ENCODE data around the gene HPS3. TPM values are rescaled to one million over a fixed set of nuclear protein-coding genes. Genes with fewer than 3 reads are reported as not detected.
"Not testable (repeated sequence)": the region's sequence is repeated elsewhere in the genome, so short reads cannot be mapped to it uniquely, and the experiment has no call there.

HPS3 gene
- total RNA-seq, 1 experiment from 2014 or later: 14.2 TPM

DNA sequence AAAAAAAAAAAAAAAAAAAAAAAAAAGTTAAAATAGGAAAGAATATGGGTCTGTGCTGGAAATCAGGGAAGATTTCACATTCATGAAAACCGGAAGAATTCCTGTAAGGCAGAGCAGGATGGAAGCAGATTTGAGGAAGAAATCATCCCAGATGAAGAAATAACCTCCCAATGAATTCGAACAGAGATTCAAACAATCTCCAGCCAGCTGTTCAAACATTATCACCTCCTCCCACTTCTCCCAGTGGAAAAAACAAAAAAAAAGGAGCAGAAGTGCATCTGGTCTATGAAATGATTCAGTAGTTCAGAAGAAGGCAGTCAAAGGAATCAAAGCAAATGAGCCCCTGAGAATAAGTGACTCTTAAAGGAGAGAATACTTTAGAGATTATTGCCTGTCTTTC, 59.1 kb downstream of the HPS3 start:
- no peaks in the 10 kb centered on the region for H3K36me3 ChIP-seq
- no peak overlapping the region for H3K27ac ChIP-seq
- no peaks in the 10 kb centered on the region; the same call in 1 of the 2 replicates for H3K4me1 ChIP-seq
- H3K4me3 ChIP-seq: no peak overlapping the region
- no peaks in the 10 kb centered on the region for H3K9me3 ChIP-seq (replicated peaks)
- DNase-seq: no peak
- no peaks in the 10 kb centered on the region for H3K27me3 ChIP-seq

DNA sequence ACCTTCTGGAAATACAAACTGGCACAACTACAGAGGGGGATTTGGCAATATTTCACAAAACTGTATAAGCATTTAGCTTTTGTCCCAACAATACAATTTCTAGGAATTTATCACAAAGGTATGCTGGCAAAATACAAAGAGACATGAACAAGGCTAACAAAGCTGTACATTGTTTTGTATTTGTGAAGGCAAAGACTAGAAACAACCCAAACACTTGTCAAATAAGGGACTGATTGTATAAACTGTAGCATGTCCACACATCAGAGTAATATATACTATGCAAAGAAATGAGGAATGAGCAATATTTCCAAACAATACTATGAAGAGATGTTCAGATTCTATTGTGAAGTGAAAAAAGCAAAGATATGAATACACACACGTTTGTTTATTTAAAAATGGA, 65.8 kb downstream of the HPS3 start:
- no peaks in the 10 kb centered on the region for H3K9me3 ChIP-seq (replicated peaks)
- DNase-seq: no peak
- H3K27me3 ChIP-seq: no peaks in the 10 kb centered on the region
- H3K4me1 ChIP-seq: peaks cover 17% of the 10 kb centered on the region
- no peaks in the 10 kb centered on the region for H3K36me3 ChIP-seq
- no peak overlapping the region for H3K4me3 ChIP-seq
- H3K27ac ChIP-seq: no peak overlapping the region

DNA sequence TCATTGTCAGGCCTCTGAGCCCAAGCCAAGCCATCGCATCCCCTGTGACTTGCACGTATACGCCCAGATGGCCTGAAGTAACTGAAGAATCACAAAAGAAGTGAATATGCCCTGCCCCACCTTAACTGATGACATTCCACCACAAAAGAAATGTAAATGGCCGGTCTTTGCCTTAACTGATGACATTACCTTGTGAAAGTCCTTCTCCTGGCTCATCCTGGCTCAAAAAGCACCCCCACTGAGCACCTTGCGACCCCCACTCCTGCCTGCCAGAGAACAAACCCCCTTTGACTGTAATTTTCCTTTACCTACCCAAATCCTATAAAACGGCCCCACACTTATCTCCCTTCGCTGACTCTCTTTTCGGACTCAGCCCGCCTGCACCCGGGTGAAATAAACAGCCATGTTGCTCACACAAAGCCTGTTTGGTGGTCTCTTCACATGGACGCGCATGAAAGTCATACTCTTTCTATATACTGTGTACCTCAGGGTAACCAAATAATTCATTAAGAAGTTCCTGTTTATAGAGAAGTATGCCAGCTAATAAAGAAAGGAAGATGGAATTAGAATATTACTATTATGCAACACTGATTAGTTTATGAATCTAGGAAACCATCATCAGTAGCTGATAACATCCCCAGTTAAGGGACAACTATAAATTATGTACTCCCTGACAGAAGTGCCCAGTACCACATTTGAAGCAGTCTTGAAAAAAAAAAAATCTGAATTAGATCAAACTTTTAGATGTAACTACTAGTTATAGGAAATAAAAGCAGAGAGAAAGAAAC, 67.6 kb downstream of the HPS3 start:
- H3K4me3 ChIP-seq; H3K9me3 ChIP-seq (replicated peaks): not testable (repeated sequence)

DNA sequence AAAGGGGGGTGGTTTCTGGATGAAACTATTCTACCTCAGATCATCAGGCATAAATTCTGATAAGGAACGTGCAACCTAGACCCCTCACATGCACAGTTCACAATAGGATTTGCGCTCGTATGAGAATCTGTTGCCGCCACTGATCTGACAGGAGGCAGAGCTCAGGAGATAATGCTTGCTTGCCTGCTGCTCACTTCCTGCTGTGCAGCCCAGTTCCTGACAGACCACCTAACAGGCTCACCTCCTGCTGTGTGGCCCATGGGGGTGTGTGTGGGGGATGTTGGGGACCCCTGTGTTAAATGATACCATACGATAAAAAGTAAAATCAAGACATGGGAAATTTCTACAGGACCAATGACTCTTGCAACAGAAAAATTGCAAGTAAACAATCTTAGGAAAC, 68.2 kb downstream of the HPS3 start:
- H3K4me1 ChIP-seq: peaks cover 17% of the 10 kb centered on the region
- H3K9me3 ChIP-seq (replicated peaks): no peaks in the 10 kb centered on the region
- H3K27ac ChIP-seq: no peak overlapping the region
- no peak for DNase-seq
- H3K36me3 ChIP-seq: no peaks in the 10 kb centered on the region
- H3K27me3 ChIP-seq: no peaks in the 10 kb centered on the region
- H3K4me3 ChIP-seq: no peak overlapping the region

More for the DNA sequence above, 67.6 kb downstream of the HPS3 start:
- H3K27ac ChIP-seq, H3K27me3 ChIP-seq, H3K36me3 ChIP-seq, DNase-seq: not testable (repeated sequence)
- peaks cover 17% of the 10 kb centered on the region for H3K4me1 ChIP-seq

DNA sequence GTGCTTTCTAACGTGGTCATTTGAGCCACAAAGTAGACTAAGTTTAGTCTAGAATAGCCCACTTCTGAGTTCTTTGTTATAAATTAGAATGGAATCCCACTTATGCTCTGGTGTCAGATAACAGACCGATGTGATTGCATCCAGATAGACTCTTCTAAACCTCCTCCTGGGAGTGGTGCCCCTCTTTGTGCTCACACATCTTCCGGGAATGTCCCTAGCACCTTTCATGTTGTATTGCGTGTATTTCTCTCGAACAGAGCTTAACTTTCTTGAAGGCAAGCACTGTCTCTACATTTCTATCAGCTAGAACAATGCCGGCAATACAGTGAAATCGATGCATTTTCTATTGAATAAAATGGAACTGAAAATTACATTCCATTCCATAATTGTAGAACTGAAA, 69.2 kb downstream of the HPS3 start:
- H3K9me3 ChIP-seq (replicated peaks): no peaks in the 10 kb centered on the region
- peak; percentile 22 to 31 for DNase-seq
- no peaks in the 10 kb centered on the region for H3K36me3 ChIP-seq
- no peaks in the 10 kb centered on the region for H3K27me3 ChIP-seq
- peaks cover 17% of the 10 kb centered on the region for H3K4me1 ChIP-seq
- H3K4me3 ChIP-seq: peak overlapping the region; percentile 19; the same call in 1 of the 2 replicates
- H3K27ac ChIP-seq: no peak overlapping the region

DNA sequence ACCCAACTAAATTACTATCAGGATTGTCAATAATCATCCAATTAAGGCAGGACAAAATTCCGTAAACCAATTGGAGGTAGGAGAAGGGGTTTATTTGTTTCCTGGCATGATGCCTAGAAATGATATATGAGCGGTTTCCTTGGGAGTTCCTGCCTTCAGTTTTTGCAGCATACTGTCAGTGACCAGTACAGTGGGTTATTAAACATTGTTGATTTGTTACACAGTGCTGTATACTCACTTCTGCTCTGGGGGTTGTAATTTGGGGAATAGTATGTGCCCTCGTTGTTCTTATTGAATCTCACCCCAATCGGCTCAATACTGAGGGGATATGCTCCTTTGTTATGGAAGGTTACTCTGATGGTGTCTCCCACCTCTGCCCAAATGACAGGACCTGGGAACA, 70.0 kb downstream of the HPS3 start:
- Histone ChIP-seq H3K36me3 (no peaks in the 10 kb centered on the region), H3K9me3 (replicated peaks) (no peaks in the 10 kb centered on the region), H3K4me3 (no peak overlapping the region), H3K27ac (no peak overlapping the region), H3K4me1 (peaks cover 17% of the 10 kb centered on the region), H3K27me3 (no peaks in the 10 kb centered on the region)
- DNase-seq: peak; percentile 6 to 66

DNA sequence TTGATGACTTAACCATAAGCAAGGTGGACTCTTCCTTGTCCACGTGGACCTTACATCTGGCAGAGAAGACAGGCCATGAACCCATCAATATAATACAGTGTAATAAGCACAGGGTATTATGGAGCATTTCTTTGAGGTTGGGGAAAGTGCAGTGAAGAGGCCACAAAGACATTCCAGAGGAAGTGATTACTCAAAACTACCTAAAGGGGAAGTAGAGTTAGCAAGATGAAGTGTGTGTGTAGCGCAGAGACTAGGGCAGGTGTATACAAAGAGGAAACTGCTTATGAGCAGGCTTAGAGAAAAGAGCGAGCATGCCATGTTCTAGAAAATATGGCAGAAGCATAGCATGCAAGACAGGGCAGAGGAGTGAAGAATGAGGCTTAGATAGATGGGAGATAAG, 74.3 kb downstream of the HPS3 start:
- H3K9me3 ChIP-seq (replicated peaks): no peaks in the 10 kb centered on the region
- peaks cover 12% of the 10 kb centered on the region for H3K4me1 ChIP-seq
- no peak overlapping the region for H3K27ac ChIP-seq
- H3K4me3 ChIP-seq: no peak overlapping the region
- no peaks in the 10 kb centered on the region for H3K36me3 ChIP-seq
- DNase-seq: no peak
- H3K27me3 ChIP-seq: no peaks in the 10 kb centered on the region

DNA sequence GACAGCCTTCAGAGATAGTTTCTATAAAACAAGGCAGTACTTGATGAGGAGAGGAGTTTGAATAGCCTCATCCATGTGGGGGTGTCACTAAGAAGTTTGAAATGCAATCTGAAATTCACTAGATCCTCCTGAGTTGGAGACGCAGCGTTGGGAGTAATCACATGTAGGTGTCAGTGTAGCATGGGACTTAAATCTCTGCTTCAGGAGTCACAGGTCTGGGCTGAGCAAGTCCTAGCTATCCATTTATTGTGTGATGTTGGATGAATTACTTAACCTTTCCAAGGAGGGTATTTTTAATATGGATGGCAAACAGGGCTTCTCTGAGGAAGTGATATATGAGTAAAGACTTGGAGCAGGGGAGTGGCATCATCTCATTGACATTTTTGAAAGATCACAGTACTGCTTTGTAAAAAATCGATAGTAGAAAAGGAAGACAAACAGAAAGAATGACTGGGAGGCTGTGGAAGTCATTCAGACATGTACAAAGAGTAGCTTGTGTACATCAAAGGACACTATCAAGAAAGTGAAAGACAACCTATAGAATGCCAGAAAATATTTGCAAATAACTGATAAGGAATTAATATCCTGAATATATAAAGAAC, 75.1 kb downstream of the HPS3 start:
- H3K36me3 ChIP-seq: no peaks in the 10 kb centered on the region
- no peak overlapping the region for H3K27ac ChIP-seq
- peaks cover 5% of the 10 kb centered on the region for H3K4me1 ChIP-seq
- H3K27me3 ChIP-seq: no peaks in the 10 kb centered on the region
- H3K4me3 ChIP-seq: no peak overlapping the region
- H3K9me3 ChIP-seq (replicated peaks): no peaks in the 10 kb centered on the region
- no peak for DNase-seq

DNA sequence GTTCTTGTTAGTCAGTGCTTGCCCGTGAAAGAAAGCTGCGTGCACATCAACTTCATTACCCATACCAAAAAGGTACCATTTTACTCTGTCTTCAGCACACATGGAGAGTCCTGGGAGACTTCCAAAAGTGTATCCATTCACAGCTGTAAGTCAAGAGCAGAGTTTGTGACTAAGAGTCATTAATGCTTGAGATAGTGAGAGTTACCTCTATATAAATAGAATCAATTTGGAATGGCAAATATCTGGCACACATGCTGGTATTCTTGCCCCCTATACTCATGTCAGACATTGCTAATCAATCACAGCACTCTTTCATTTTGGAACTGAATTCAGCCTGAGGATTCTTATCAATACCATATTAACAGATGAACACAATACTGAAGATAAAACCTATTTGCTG, 78.0 kb downstream of the HPS3 start:
- Histone ChIP-seq H3K27me3 (no peaks in the 10 kb centered on the region), H3K9me3 (replicated peaks) (no peaks in the 10 kb centered on the region), H3K4me1 (no peaks in the 10 kb centered on the region), H3K4me3 (no peak overlapping the region), H3K36me3 (no peaks in the 10 kb centered on the region), H3K27ac (no peak overlapping the region)
- no peak for DNase-seq

DNA sequence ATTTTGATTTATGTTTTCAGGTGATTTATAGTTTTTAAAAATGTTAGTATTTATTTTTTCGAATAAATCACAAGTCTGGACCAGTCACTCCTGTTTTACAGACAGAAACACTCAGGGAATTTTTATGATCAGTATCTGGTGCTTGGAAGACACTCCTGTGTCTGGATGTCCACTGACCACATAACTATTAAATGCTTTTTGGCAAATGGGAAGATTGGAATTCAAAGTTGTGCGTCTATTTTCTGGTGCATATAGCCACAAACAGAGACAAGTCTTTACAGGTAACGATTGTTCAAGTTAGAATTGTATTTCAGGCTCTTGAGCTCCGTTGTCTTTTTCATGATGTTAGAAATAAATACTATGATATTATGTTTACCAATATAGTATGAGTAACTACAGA, 80.0 kb downstream of the HPS3 start:
- H3K4me1 ChIP-seq: no peaks in the 10 kb centered on the region
- no peak overlapping the region for H3K4me3 ChIP-seq
- no peaks in the 10 kb centered on the region for H3K36me3 ChIP-seq
- no peak for DNase-seq
- H3K27ac ChIP-seq: no peak overlapping the region
- H3K27me3 ChIP-seq: no peaks in the 10 kb centered on the region
- H3K9me3 ChIP-seq (replicated peaks): no peaks in the 10 kb centered on the region

DNA sequence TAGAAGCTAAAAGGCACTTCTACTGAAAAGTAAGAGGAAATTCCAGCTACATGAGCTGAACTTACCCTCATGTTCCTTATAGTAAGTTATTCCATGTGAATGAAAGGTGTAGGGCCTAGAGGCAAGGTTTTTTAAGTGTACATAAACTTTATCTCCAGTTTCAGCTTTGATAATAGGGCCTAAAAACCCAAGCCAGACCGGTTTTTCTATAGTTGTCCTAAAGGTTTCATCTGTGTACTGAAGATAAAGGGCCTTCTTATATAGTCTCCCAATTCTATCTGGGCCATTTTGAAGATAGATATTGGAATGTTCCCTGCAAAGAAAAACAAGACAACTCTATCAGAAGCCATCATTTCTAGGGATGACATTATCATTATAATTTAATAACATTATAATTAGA, 82.9 kb downstream of the HPS3 start:
- Histone ChIP-seq H3K4me3 (no peak overlapping the region), H3K36me3 (no peaks in the 10 kb centered on the region), H3K9me3 (replicated peaks) (no peaks in the 10 kb centered on the region), H3K27me3 (no peaks in the 10 kb centered on the region), H3K4me1 (no peaks in the 10 kb centered on the region), H3K27ac (no peak overlapping the region)
- no peak for DNase-seq

DNA sequence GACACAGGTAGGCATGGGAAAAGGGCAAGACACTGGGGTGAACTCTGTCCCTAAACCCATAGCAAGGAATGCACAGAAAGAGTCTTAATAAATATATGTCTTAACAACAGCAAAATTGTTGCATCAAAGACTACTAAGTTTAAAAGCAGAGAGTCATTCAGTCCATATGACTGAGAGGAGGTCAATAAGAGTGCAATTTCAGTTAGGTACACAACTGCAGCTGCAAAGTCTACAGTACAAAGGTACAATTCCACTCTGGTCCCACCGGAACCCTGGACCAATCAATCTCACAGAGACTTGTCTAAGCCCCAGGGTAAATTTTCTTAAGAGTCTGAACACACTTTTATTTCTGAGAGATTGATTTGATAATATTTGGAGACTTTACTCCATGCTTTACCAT, 85.3 kb downstream of the HPS3 start:
- Histone ChIP-seq H3K4me1 (no peaks in the 10 kb centered on the region), H3K9me3 (replicated peaks) (no peaks in the 10 kb centered on the region)

DNA sequence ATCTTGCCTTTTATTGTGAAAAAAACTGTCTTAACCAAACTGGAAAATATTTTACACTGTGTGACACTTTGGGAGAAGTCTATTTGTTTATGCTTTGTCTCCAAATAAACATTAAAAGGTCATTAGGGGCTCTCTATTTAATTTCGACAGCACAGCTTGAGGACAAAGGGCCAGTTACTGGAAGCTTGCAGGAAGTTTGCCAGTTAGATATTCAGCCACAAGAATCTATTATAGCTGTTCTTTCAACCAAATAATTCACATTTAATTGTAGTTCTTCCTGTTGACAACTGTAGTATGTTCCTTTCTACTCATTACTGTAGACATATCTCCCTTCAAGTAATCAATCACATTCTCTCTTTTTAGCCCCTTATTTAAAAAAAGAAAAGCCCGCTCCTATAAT, 86.1 kb downstream of the HPS3 start:
- no peak overlapping the region for H3K4me3 ChIP-seq
- no peaks in the 10 kb centered on the region for H3K27me3 ChIP-seq
- no peak for DNase-seq
- no peak overlapping the region for H3K27ac ChIP-seq
- no peaks in the 10 kb centered on the region for H3K4me1 ChIP-seq
- no peaks in the 10 kb centered on the region for H3K36me3 ChIP-seq
- H3K9me3 ChIP-seq (replicated peaks): no peaks in the 10 kb centered on the region

More for the DNA sequence above, 85.3 kb downstream of the HPS3 start:
- Histone ChIP-seq H3K27ac (no peak overlapping the region), H3K4me3 (no peak overlapping the region), H3K36me3 (no peaks in the 10 kb centered on the region), H3K27me3 (no peaks in the 10 kb centered on the region)
- DNase-seq: no peak

DNA sequence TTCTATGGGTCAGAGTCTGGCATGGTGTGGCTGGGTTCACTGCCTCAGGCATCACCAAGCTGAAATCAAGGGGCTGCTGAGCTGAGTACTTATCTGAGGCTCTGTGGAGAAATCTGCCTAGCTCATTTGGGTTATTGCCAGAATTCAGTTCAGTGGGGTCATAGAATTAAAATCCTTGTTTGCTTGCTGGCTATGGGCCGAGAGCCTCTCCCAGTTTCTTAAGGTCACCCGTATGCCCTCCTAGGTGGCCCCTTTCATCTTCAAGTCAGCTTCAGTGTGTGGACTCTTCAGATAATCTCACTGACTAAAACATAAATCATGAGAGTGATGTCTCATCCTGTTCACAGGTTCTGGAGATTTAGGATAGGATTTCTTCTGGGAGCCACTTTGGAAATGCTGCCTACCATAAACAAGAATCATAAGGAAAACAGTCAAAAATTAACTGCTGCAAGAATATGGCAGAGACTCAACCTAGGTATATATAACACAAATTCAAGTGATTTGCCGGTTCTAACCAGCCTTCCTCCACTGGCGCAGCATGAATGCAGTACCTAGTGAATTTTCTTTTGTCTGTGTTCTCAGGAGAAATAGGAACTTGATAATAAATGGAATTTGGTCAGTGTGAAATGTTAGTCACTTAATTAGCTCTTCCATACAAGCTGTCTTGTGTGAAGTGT, 86.9 kb downstream of the HPS3 start:
- peak in 1 of 2 experiments; percentile 14 for DNase-seq
- H3K9me3 ChIP-seq (replicated peaks): no peaks in the 10 kb centered on the region

DNA sequence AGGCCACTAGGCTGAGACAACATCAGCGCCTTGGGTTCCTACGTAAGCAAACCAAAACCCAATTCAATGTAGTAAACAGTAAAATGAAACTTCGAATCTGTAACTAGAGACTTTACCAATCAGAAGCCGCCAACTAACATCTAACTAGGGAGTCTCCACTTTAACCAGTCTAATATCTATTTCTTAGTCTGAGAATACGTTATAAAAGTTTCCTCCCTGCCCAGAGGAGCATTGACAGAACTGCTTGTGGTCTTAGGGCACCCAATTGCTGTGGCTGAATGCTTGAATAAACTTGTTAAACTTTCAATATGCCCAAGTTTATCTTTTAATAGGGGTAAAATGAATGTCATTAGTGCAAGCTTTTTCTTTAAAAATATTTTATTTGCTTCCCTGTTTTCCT, 87.9 kb downstream of the HPS3 start:
- Histone ChIP-seq H3K27me3 (no peaks in the 10 kb centered on the region), H3K36me3 (no peaks in the 10 kb centered on the region), H3K9me3 (replicated peaks) (no peaks in the 10 kb centered on the region), H3K4me3 (no peak overlapping the region), H3K27ac (no peak overlapping the region), H3K4me1 (0 out of 2 replicates have a peak, but pooled peaks cover 3% of the 10 kb centered on the region)
- no peak for DNase-seq

More for the DNA sequence above, 86.9 kb downstream of the HPS3 start:
- no peaks in the 10 kb centered on the region for H3K36me3 ChIP-seq
- no peak overlapping the region for H3K27ac ChIP-seq
- H3K4me3 ChIP-seq: no peak overlapping the region
- no peaks in the 10 kb centered on the region for H3K4me1 ChIP-seq
- no peaks in the 10 kb centered on the region for H3K27me3 ChIP-seq
